HL-60/S4 treated with retinoic acid at 250 ng/mL for 4 days and 3 days (cell line): ENCODE measurements around the gene NCOA5.
"Not testable (repeated sequence)": the region's sequence is repeated elsewhere in the genome, so short reads cannot be mapped to it uniquely, and the experiment has no call there.

Experiments used
- in situ Hi-C: fragments of 300-500 bp; cut with MboI; formaldehyde crosslinking; loops from 2 replicates; pipeline ENCODE4 v1.7.0; 2022; ENCODE audit warnings: low sequenced_read_pairs

The NCOA5 gene

GRCh38 chr20:46093531-46093930 lies 3.8 kb upstream of the NCOA5 start:
- in situ Hi-C loops, result no loop called here

- in situ Hi-C loops, result not testable (repeated sequence)
These were observed 2.1 kb upstream of the NCOA5 start for GRCh38 chr20:46091622-46092535.

GRCh38 chr20:46089167-46089416 lies 670 bp downstream of the NCOA5 start:
- in situ Hi-C loops, result no loop called here

GRCh38 chr20:46088409-46089166 lies 1.2 kb downstream of the NCOA5 start:
- in situ Hi-C loops, result no loop called here

GRCh38 chr20:46087161-46087560 lies 2.6 kb downstream of the NCOA5 start:
- in situ Hi-C loops, result no loop called here

GRCh38 chr20:46085179-46085851 lies 4.4 kb downstream of the NCOA5 start:
- in situ Hi-C loops, result no loop called here

GRCh38 chr20:46084805-46085178 lies 5.0 kb downstream of the NCOA5 start:
- in situ Hi-C loops, result no loop called here

GRCh38 chr20:46083531-46084061 lies 6.2 kb downstream of the NCOA5 start:
- in situ Hi-C loops, result no loop called here

- in situ Hi-C loops, result no loop called here
These were observed 6.7 kb downstream of the NCOA5 start for GRCh38 chr20:46083101-46083500.

- in situ Hi-C loops, result no loop called here
These were observed 8.7 kb downstream of the NCOA5 start for GRCh38 chr20:46081074-46081473.

- in situ Hi-C loops, result no loop called here
These were observed 10.8 kb downstream of the NCOA5 start for GRCh38 chr20:46078954-46079353.

GRCh38 chr20:46077642-46078305 lies 12.0 kb downstream of the NCOA5 start:
- in situ Hi-C loops, result no loop called here

- in situ Hi-C loops, result no loop called here
These were observed 13.0 kb downstream of the NCOA5 start for GRCh38 chr20:46076806-46077205.

GRCh38 chr20:46074006-46074405 lies 15.8 kb downstream of the NCOA5 start:
- in situ Hi-C loops, result no loop called here

GRCh38 chr20:46073443-46073842 lies 16.3 kb downstream of the NCOA5 start:
- in situ Hi-C loops, result no loop called here

GRCh38 chr20:46073024-46073423 lies 16.7 kb downstream of the NCOA5 start:
- in situ Hi-C loops, result no loop called here

GRCh38 chr20:46071573-46071972 lies 18.2 kb downstream of the NCOA5 start:
- in situ Hi-C loops, result no loop called here

- in situ Hi-C loops, result no loop called here
These were observed 19.4 kb downstream of the NCOA5 start for GRCh38 chr20:46070215-46070900.

- in situ Hi-C loops, result no loop called here
These were observed 24.1 kb downstream of the NCOA5 start for GRCh38 chr20:46065691-46066090.

GRCh38 chr20:46065006-46065405 lies 24.8 kb downstream of the NCOA5 start:
- in situ Hi-C loops, result no loop called here
